HG03378 (cell line): Measurements from ENCODE around the gene NELFE.
"Not testable (repeated sequence)": the region's sequence is repeated elsewhere in the genome, so short reads cannot be mapped to it uniquely, and the experiment has no call there.

Source experiments
- ATAC-seq: cut with Tn5 transposase; IDR thresholded peaks from one replicate; pipeline ENCODE4 v1.9.1; 2021; ENCODE audit warnings: mild to moderate bottlenecking, moderate library complexity; ENCODE audit not compliant: unreplicated experiment

NELFE gene, protein sequence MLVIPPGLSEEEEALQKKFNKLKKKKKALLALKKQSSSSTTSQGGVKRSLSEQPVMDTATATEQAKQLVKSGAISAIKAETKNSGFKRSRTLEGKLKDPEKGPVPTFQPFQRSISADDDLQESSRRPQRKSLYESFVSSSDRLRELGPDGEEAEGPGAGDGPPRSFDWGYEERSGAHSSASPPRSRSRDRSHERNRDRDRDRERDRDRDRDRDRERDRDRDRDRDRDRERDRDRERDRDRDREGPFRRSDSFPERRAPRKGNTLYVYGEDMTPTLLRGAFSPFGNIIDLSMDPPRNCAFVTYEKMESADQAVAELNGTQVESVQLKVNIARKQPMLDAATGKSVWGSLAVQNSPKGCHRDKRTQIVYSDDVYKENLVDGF

GRCh38 chr6:31958741-31959739 is at the start of gene NELFE, which contains the start of gene SKIC2:
Gene NELFE (minus strand): TSS chr6:31958971. CDS start chr6:31958446, 525 bp downstream.
Gene SKIC2 (plus strand): TSS chr6:31959175. CDS start chr6:31959193, 18 bp downstream.
- ATAC-seq = peak; percentile 87

GRCh38 chr6:32008037-32008436 is 49.3 kb upstream of the NELFE start:
- ATAC-seq = not testable (repeated sequence)

- not testable (repeated sequence) for ATAC-seq
Observed at GRCh38 chr6:32007086-32007485, 48.3 kb upstream of the NELFE start.

- not testable (repeated sequence) for ATAC-seq
Observed at GRCh38 chr6:32005991-32006529, 47.3 kb upstream of the NELFE start.

DNA sequence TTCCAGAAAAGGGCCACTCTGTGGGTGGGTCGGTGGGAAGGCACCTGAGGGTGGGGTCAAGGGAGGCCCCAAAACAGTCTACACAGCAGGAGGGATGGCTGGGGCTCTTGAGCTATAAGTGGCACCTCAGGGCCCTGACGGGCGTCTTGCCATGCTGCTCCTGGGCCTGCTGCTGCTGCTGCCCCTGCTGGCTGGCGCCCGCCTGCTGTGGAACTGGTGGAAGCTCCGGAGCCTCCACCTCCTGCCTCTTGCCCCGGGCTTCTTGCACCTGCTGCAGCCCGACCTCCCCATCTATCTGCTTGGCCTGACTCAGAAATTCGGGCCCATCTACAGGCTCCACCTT is 46.7 kb upstream of the NELFE start:
- not testable (repeated sequence) for ATAC-seq

- not testable (repeated sequence) for ATAC-seq
Observed at GRCh38 chr6:32004864-32005537, 46.2 kb upstream of the NELFE start.

GRCh38 chr6:32004393-32004792 is 45.6 kb upstream of the NELFE start:
- ATAC-seq = not testable (repeated sequence)

DNA sequence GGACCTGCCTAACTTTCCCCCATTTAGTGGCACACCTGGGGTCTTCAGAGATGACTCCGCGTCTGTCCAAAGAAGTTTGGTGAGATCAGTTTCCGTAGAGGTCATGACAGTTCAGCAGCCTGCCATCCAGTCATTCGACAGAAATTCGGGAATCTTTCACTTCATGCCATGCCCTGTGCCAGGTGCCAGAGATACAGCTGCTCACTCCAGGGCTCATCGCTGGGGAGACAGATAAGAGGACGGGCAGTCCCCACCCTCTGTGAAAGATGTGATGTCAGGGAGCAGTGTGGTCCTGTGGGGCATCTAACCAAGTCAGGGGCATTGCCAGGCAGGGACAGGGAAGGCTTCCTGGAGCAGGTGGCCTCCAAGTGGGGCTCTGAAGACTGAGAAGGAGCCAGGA is 44.5 kb upstream of the NELFE start:
- ATAC-seq = not testable (repeated sequence)

DNA sequence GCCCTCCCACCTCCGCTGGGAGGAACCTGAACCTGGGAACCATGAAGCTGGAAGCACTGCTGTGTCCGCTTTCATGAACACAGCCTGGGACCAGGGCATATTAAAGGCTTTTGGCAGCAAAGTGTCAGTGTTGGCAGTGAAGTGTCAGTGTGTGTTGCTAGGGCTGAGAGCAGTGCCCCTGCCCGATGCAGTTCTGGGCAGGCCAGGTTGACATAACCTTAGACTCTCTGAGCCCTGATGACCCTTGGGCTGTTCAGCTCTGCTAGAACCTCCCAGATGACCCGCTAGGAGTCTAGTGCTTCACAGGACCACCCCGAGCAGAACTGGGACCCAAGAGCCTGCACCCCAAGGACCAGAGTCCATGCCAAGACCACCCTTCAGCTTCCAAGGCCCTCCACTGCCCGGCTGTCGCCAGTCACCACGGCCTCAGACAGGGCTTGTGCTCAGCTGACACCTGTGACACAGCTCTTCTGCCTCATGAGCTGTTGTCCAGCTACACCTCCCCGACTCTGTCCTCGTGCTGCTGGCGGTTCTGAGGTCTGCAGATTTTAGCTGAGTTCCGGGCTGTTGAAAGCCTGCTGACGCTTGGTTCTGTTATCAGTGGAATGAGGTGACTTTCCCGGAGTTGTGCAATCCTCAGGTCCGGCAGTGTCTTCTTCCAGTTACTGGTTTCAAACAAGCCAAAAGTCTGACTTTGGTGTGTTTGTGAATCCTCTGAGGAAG is 43.9 kb upstream of the NELFE start:
- ATAC-seq = not testable (repeated sequence)

DNA sequence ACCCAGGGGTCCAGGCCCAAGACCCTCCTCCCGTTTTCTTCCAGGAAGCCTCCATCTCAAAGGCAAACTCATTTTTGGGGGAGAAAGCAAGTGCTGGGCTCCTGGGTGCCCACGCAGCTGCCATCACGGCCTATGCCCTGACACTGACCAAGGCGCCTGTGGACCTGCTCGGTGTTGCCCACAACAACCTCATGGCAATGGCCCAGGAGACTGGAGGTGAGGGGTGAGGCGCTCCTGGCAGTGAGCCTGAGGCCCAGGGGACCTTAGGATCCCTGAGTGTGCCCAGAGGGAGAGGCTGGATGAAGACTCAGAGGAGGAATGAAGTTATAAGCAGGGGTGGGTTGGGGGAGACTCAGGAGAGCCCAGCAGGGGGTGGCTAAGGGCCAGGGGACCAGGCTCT is 37.6 kb upstream of the NELFE start:
- not testable (repeated sequence) for ATAC-seq

DNA sequence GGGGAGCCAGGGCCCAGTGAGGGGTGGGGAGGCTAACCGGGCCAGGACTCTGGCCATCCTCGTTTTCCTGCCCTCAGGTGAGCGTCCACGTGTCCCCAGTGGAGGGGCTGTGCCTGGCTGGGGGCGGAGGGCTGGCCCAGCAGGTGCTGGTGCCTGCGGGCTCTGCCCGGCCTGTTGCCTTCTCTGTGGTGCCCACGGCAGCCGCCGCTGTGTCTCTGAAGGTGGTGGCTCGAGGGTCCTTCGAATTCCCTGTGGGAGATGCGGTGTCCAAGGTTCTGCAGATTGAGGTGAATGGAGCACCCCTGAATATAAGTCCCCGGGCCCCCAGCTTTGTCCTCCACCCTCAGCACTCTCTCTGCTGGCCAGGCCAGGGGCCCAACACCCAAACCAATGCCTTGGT is 35.6 kb upstream of the NELFE start:
- not testable (repeated sequence) for ATAC-seq

- not testable (repeated sequence) for ATAC-seq
Observed at GRCh38 chr6:31989363-31989762, 30.6 kb upstream of the NELFE start.

DNA sequence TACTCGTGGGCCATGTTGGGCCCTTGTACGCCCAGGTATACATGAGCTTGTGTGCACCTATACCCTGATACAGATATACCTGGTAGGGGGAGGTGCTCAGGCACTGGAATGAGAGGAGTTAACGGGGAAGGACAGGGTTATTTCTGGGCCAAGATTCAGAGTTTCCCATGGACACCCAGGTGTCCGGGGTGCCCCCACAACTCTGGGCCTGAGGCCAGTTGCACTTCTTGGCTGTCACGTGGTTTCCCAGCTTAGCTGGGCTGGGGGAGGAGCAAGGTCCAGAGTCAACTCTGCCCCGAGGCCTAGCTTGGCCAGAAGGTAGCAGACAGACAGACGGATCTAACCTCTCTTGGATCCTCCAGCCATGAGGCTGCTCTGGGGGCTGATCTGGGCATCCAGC is 23.0 kb upstream of the NELFE start, which contains the start of gene C4A:
Gene C4A, plus strand, starts transcription at position 314 of the 400 bp plus-strand sequence. Its CDS starts 51 bp downstream, at position 365.
- not testable (repeated sequence) for ATAC-seq

- ATAC-seq = not testable (repeated sequence)
Observed at GRCh38 chr6:31980998-31981397, 22.2 kb upstream of the NELFE start.

DNA sequence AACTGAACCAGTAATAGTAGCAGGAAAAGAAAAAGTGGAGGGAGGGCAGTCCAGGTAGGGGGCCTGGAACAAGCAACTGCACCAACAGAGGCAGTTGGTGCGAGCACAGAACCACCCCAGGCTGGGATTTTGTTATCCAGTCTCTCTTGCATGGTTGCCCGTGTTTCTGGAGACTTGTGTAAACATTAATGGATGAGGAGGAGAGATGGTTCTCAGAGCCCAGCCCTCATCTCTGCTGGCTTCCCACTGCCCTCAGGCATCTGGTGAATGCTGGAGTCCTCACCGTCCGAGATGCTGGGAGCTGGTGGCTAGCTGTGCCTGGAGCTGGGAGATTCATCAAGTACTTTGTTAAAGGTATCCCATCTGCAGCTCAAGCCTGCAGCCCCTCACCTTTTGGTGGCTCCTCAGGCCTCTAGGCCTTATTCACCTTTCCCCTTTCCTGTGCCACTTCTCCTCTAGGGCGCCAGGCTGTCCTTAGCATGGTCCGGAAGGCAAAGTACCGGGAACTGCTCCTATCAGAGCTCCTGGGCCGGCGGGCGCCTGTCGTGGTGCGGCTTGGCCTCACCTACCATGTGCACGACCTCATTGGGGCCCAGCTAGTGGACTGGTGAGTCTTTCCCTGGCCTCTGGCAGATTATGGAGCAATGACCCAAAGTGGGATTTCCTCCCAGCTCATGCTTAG is 21.6 kb upstream of the NELFE start:
- ATAC-seq = not testable (repeated sequence)

DNA sequence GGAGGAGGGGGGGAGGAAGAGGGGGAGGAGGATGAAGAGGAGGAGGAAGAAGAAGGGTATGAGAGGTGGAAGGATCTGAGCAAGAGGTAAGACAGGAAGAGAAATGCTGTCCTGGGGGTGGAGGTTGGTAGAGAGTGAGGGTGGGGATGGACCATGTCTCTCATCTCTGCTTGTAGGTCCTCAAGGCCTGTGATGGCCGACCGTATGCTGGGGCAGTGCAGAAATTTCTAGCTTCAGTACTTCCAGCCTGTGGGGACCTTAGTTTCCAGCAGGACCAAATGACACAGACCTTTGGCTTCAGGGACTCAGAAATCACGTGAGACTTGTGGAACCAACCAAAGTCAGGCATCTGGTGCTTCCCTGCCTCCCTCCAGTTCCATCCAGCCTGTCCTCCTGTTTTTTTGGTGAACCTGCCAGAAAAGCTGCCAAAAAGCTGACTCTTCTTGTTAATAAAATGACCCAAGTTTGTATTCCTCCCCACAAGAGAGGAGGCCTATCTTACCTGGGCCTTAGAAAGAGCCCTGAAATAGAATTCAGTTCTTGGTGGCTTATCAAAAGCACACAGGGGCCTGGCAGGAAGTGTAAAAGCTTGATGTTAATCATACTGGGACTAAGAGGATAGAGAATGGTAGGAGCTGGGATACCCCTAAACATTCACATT is 20.6 kb upstream of the NELFE start:
- no peak for ATAC-seq

DNA sequence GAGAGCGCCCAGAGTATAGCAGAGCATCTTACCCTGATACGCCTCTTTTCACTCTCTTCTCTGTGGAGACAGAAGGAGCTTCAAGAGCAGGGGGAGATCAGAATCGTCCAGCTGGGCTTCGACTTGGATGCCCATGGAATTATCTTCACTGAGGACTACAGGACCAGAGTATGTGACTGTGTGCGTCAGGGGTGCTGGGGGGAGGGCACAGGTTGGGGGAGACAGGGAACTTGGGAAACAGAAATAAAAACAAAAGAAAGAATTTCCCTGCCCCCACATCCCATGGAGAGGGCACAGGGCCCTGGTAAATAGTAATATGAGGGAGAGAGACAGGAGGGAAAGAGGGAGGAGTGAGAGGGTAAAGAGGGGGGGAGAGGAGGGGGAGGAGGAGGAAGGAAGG is 20.1 kb upstream of the NELFE start:
- ATAC-seq = no peak

GRCh38 chr6:31977816-31978431 is 19.2 kb upstream of the NELFE start:
- ATAC-seq = no peak
